VCaP (cell line): ENCODE results near the gene ACOT7.

Experiments used
- H3K27ac ChIP-seq: fragments of 450-650 bp; 2 replicates; pipeline ENCODE4 v1.5.1; 2017
- TF ChIP-seq, protein P1 (sequence below): fragments of 450-650 bp; conservative IDR thresholded peaks from 2 replicates; pipeline ENCODE4 v1.5.1; 2017; ENCODE audit warnings: mild to moderate bottlenecking, moderate library complexity

The ACOT7 gene

DNA sequence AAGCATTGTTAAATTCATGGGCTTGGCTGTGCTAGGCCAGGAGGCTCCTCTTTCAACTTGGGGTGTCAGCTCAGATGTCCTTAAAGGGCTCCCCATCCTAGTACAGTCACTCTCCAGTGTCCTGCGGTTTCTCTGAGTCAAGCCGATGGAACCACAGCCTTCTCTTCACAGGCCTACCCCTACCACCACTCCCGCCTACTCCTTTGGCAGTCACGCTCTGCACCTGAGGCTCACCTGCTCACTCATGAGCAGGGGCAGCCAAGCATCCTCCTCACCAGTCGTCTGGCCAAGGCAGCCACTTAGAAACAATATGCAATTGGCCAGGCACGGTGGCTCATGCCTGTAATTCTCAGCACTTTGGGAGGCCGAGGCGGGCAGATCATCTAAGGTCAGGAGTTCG lies 3.6 kb downstream of the ACOT7 start:
- TF ChIP-seq, protein P1, sequence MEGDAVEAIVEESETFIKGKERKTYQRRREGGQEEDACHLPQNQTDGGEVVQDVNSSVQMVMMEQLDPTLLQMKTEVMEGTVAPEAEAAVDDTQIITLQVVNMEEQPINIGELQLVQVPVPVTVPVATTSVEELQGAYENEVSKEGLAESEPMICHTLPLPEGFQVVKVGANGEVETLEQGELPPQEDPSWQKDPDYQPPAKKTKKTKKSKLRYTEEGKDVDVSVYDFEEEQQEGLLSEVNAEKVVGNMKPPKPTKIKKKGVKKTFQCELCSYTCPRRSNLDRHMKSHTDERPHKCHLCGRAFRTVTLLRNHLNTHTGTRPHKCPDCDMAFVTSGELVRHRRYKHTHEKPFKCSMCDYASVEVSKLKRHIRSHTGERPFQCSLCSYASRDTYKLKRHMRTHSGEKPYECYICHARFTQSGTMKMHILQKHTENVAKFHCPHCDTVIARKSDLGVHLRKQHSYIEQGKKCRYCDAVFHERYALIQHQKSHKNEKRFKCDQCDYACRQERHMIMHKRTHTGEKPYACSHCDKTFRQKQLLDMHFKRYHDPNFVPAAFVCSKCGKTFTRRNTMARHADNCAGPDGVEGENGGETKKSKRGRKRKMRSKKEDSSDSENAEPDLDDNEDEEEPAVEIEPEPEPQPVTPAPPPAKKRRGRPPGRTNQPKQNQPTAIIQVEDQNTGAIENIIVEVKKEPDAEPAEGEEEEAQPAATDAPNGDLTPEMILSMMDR = no peak
- H3K27ac ChIP-seq = no peak overlapping the region

DNA sequence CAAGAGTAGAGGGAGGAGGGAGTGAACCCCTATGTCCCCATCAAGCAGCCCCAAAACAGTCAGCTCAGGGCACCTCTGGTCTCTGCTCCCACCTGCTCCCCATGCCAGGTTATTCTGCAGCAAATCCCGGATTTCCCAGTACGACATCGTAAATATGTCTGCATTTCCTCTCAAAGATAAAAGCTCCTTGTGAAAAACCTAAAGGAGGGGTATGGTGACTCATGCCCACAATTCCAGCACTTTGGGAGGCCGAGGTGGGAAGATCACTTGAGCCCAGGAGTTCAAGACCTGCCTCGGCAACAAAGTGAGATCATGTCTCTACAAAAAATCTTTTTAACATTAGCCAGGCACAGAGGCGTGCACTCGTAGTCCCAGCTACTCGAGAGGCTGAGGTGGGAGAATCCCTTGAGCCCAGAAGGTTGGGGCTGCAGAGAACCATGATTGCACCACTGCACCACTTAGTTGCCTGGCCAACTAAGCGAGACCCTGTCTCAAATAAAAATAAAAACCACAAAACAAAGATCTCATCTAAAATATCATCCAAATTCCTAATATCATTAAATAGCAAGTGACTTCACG lies 7.1 kb downstream of the ACOT7 start:
- TF ChIP-seq, protein P1 = no peak
- H3K27ac ChIP-seq = peak overlapping the region; percentile 54

DNA sequence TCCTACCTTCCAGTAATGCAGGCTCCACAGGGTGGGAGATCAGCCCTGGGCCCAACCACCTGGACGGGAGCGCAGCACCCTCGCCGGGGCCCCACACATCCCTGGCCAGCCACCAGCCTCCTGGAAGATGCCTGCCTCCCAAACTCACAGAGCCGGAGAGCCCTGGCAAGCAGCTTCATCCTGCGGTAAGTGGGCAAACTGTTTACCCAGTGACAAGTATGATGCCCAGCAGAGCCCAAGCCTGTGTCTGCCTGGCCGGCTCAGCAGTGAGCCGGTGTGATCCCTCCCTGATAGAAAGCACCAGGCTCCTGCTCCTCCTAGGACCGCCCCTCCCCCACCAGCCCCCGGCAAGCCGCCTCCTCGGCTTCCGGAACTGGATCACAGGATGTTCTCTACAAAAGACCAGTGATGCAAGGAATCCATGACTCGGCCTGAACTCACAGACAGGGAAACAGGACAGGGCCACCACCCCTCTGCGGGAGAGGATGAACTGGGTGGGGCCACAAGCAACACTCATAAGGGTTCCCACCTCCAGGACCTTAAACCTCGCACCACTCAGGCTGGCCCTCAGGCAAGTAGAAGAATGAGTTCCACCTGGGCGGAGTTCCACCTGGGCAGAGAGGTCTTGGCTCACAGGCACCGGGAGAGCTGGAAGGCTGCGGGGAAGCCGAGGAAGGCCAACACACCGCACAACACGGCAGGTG lies 7.9 kb downstream of the ACOT7 start:
- H3K27ac ChIP-seq = peak overlapping the region; percentile 54
- TF ChIP-seq, protein P1 = no peak

DNA sequence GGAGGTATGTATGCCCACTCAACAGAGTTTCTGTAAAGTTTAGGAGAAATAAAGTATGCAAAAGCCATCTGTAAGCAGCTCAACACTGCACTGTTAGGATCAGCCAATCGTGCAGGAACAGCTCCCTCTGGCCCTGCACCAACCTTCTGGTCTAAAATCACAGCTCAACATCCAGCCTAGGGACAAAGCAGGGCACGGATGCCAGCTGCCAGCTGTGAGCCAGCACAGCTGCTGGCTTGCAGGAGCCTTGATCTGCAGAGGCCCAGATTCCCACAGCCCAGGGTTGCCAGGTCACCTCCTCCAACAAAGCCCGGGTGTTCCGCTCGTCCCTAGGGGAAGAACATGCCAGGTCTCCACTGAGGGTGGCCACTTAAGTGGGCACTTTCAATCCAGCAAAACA lies 8.6 kb downstream of the ACOT7 start:
- TF ChIP-seq, protein P1 = no peak
- no peak overlapping the region for H3K27ac ChIP-seq

DNA sequence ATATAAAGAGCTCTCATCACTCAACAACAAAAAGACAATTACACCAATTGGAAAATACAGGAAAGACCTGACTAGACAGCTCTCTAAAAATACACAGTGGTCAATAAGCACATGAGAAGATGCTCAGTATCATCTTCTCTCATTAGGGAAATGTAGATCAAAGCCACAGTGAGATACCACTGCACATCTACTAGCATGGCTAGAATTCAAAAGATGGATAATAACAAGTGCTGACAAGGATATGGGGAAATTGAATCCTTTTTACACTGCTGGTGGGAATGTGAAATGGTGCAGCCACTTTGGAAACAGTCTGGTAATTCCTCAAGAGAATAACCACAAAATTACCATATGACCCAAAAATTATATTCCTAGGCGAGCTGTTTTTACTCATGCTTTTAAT lies 9.4 kb downstream of the ACOT7 start:
- TF ChIP-seq, protein P1 = no peak
- no peak overlapping the region for H3K27ac ChIP-seq

DNA sequence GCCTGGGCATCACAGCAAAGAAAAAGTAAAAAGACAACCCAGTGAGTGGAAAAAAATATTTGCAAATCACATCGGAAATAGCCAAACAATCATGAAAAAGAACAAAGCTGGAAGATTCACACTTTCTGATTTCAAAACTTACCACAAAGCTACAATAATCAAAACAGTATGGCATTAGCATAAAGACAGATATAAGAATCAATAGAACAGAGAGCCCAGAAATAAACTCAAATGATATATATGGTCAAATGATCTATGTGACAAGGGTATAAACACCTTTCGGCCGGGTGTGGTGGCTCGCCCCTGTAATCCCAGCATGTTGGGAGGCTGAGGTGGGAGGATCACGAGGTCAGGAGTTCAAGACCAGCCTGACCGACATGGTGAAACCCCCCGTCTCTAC lies 13.5 kb downstream of the ACOT7 start:
- no peak overlapping the region for H3K27ac ChIP-seq
- TF ChIP-seq, protein P1 = no peak

DNA sequence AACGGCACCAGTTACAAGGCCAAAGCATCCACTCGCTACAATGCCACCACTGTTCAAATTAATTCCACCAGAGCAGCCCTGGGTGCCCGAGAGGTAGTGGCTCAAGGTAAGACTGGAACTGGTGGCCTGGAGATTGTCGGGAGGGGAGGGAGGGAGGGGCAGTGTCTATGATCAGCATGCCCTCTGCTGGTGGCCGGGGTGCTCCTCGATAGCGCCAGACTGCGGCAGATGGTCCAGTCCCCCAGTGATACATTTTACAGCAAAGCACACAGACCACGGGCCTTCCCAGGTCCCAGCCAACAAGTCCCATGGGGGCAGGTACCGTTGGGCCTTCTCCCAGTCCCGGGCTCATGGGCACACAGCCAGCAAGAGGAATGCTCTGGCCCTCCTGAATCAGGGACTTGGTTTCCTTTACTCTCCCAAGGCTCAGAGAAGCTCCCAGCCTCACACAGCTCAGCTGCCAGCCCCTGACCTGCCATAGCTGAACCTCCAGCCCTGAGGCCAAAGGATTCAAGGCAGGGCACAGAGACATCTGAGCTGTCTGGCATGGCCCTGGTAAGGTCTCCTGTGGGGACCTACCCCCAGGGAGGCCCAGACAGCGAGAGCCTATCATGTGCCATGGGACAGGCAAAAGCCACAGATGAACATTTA lies 15.3 kb downstream of the ACOT7 start:
- TF ChIP-seq, protein P1 = no peak; the same call in 1 of the 2 replicates
- H3K27ac ChIP-seq = no peak overlapping the region
